A673 (cell line): ENCODE measurements around the gene NXPH2. TPM values are rescaled to one million over a fixed set of nuclear protein-coding genes. Genes with fewer than 3 reads are reported as not detected.

ENCODE experiments used
- BruUV-seq: library from RNA; stranded (reverse); fragments of 400-500 nt; replicated peaks from 2 replicates; lab custom pipeline; 2021; lab: Mats Ljungman, UMichigan
- CTCF ChIA-PET: fragments of 300-600 bp; sonication (Branson Sonifier 250); formaldehyde crosslinking; loops from one replicate; lab custom pipeline; 2022; ENCODE audit warnings: antibody characterized with exemption; lab: Charles Lee
- POLR2A ChIA-PET: fragments of 300-600 bp; sonication (Branson Sonifier 250); formaldehyde crosslinking; loops from one replicate; lab custom pipeline; 2022; ENCODE audit warnings: antibody characterized with exemption; ENCODE audit not compliant: low non-redundant PET; lab: Charles Lee
- DNase-seq: peaks from one replicate; pipeline ENCODE4 v3.0.0-alpha.2; 2015; ENCODE audit warnings: low spot score
- H3K27ac ChIP-seq: fragments of 200-600 bp; sonication (generic); 2 replicates; pipeline ENCODE4 v1.5.1; 2016; ENCODE audit warnings: mixed run types, low read depth, mild to moderate bottlenecking, mixed read lengths, antibody characterized with exemption, low read length; ENCODE audit not compliant: poor library complexity, severe bottlenecking
- H3K27me3 ChIP-seq: fragments of 200-600 bp; sonication (generic); replicated peaks from 2 replicates; pipeline ENCODE4 v1.6.1; 2017; ENCODE audit warnings: mixed run types, low read depth, mild to moderate bottlenecking, mixed read lengths, antibody characterized with exemption, low read length; ENCODE audit not compliant: insufficient read depth, poor library complexity
- H3K36me3 ChIP-seq: fragments of 200-600 bp; sonication (generic); 2 replicates; pipeline ENCODE4 v1.6.1; 2016; ENCODE audit warnings: mixed run types, mild to moderate bottlenecking, mixed read lengths, antibody characterized with exemption, low read length; ENCODE audit not compliant: insufficient read depth, poor library complexity, severe bottlenecking
- H3K4me1 ChIP-seq: fragments of 200-600 bp; sonication (generic); 2 replicates; pipeline ENCODE4 v1.6.1; 2017; ENCODE audit warnings: mixed run types, mild to moderate bottlenecking, mixed read lengths, antibody characterized with exemption, low read length; ENCODE audit not compliant: insufficient read depth, poor library complexity, severe bottlenecking
- H3K4me3 ChIP-seq: fragments of 200-600 bp; sonication (generic); 2 replicates; pipeline ENCODE4 v1.5.1; 2016; ENCODE audit warnings: low read depth, mixed run types, mild to moderate bottlenecking, mixed read lengths, low read length; ENCODE audit not compliant: poor library complexity, severe bottlenecking
- H3K9me3 ChIP-seq: fragments of 200-600 bp; sonication (generic); 2 replicates; pipeline ENCODE4 v1.6.1; 2016; ENCODE audit warnings: mixed run types, low read depth, mild to moderate bottlenecking, mixed read lengths, antibody characterized with exemption, low read length; ENCODE audit not compliant: poor library complexity, severe bottlenecking
- EZH2 ChIP-seq: fragments of 200-600 bp; sonication (generic); IDR thresholded peaks from 2 replicates; pipeline ENCODE4 v1.6.1; 2017; ENCODE audit warnings: borderline replicate concordance, low read depth, mild to moderate bottlenecking, mixed read lengths, antibody characterized with exemption, low read length; ENCODE audit not compliant: poor library complexity, severe bottlenecking
- intact Hi-C: fragments of 100-400 bp; cut with micrococcal nuclease; formaldehyde crosslinking; loops from one replicate; pipeline ENCODE4 v1.10.0; 2022; ENCODE audit not compliant: unreplicated experiment
- total RNA-seq: library from RNA; stranded (reverse); gene quantifications from 2 replicates; pipeline ENCODE4 v1.2.3, GENCODE V29; 2021
- TF ChIP-seq, protein P1 (sequence below): fragments of 300-800, 200-600 bp; sonication (generic); conservative IDR thresholded peaks from 2 replicates; pipeline ENCODE4 v1.5.1; 2017; ENCODE audit warnings: low read depth, mild to moderate bottlenecking, antibody characterized with exemption, low read length, moderate library complexity, mixed read lengths

NXPH2 gene
- total RNA-seq, 1 experiment from 2014 or later, result 5.4 TPM

GRCh38 chr2:138718405-138718804 lies 61.8 kb downstream of the NXPH2 start:
- DNase-seq, result no peak
- Histone ChIP-seq H3K27ac (no peak overlapping the region), H3K36me3 (no peaks in the 10 kb centered on the region), H3K9me3 (no peaks in the 10 kb centered on the region), H3K4me1 (no peaks in the 10 kb centered on the region), H3K4me3 (no peak overlapping the region), H3K27me3 (peaks cover 12% of the 10 kb centered on the region)
- no TSS peak for BruUV-seq
- intact Hi-C loops, result no loop called here
- TF ChIP-seq, protein P1, sequence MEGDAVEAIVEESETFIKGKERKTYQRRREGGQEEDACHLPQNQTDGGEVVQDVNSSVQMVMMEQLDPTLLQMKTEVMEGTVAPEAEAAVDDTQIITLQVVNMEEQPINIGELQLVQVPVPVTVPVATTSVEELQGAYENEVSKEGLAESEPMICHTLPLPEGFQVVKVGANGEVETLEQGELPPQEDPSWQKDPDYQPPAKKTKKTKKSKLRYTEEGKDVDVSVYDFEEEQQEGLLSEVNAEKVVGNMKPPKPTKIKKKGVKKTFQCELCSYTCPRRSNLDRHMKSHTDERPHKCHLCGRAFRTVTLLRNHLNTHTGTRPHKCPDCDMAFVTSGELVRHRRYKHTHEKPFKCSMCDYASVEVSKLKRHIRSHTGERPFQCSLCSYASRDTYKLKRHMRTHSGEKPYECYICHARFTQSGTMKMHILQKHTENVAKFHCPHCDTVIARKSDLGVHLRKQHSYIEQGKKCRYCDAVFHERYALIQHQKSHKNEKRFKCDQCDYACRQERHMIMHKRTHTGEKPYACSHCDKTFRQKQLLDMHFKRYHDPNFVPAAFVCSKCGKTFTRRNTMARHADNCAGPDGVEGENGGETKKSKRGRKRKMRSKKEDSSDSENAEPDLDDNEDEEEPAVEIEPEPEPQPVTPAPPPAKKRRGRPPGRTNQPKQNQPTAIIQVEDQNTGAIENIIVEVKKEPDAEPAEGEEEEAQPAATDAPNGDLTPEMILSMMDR, result no peak
- POLR2A ChIA-PET, result no interaction called here
- CTCF ChIA-PET, result no interaction called here

DNA sequence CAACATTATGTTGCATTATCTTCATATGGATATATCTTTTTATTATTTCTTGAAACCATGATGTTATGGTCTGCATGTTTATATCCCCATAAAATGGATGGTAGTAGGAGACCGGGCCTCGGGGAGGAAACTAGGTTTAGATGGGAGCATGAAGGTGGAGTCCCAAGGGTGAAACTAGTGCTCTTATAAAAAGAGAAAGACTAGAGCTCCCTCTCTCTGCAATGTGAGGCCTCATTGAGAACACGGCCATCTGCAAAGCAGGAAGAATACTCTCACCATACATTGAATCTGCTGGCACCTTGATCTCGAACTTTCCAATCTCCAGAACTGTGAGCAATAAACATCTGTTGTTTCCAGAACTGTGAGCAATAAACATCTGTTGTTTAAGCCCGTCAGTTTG lies 64.0 kb downstream of the NXPH2 start:
- TF ChIP-seq EZH2, result no peak
- TF ChIP-seq, protein P1, result peak; percentile 41; the same call in 1 of the 2 replicates
- ChIA-PET CTCF (no interaction called here), POLR2A (no interaction called here)
- Histone ChIP-seq H3K36me3 (no peaks in the 10 kb centered on the region), H3K27ac (no peak overlapping the region), H3K4me1 (no peaks in the 10 kb centered on the region), H3K9me3 (no peaks in the 10 kb centered on the region), H3K4me3 (no peak overlapping the region), H3K27me3 (peaks cover 12% of the 10 kb centered on the region)
- intact Hi-C loops, result no loop called here
- BruUV-seq, result no TSS peak
- DNase-seq, result no peak

GRCh38 chr2:138713504-138713903 lies 66.7 kb downstream of the NXPH2 start:
- Histone ChIP-seq H3K4me3 (no peak overlapping the region), H3K27me3 (peaks cover 12% of the 10 kb centered on the region), H3K4me1 (no peaks in the 10 kb centered on the region), H3K27ac (no peak overlapping the region), H3K9me3 (no peaks in the 10 kb centered on the region), H3K36me3 (no peaks in the 10 kb centered on the region)
- ChIA-PET CTCF (no interaction called here), POLR2A (no interaction called here)
- no peak for TF ChIP-seq EZH2
- TF ChIP-seq, protein P1, result no peak
- no peak for DNase-seq
- BruUV-seq, result no TSS peak
- intact Hi-C loops, result no loop called here
